Measurements from ENCODE around the gene CLBA1. TPM values are rescaled to one million over a fixed set of nuclear protein-coding genes. Genes with fewer than 3 reads are reported as not detected.

Gene CLBA1
- total RNA-seq, 1 experiment from 2014 or later: 14.8 TPM

- TF ChIP-seq POLR2A (IDR thresholded peaks at IDR 0.05; ENCODE audit: borderline replicate concordance, extremely low read depth, insufficient read depth, insufficient read length) (no peak), ZFX (IDR thresholded peaks at IDR 0.05) (peak; percentile 94), TCF7L2 (IDR thresholded peaks at IDR 0.05; ENCODE audit: borderline replicate concordance, extremely low read depth, insufficient read depth, insufficient read length) (no peak), SIN3A (IDR thresholded peaks at IDR 0.05; ENCODE audit: low read depth) (no peak), YY1 (IDR thresholded peaks at IDR 0.05; ENCODE audit: extremely low read depth, insufficient replicate concordance, low read depth, low read length) (no peak), EGR1 (IDR thresholded peaks at IDR 0.05; ENCODE audit: low read depth) (no peak)
- H3K9ac ChIP-seq (ENCODE audit: low read length): peak overlapping the region; percentile 99
- POLR2A ChIA-PET: interaction anchor here (1.3 to 1.9 kb wide), 3 partner anchors 9 to 50 kb away, joined by 3 to 10 read pairs (median 5); no protein-coding TSS in a partner anchor
Measured at GRCh38 chr14:105019861-105020814, 34.5 kb downstream of the CLBA1 start.

More at GRCh38 chr14:105019861-105020814, 34.5 kb downstream of the CLBA1 start:
- Histone ChIP-seq H3K4me1 (ENCODE audit: control insufficient read depth in 1 of 2, insufficient read depth in 2 of 2, low read length in 2 of 2) (peaks cover 45 to 67% of the 10 kb centered on the region in 2 experiments), H3K79me2 (ENCODE audit: insufficient read depth, low read length) (peaks cover 69% of the 10 kb centered on the region), H3K36me3 (ENCODE audit: control insufficient read depth in 1 of 2, insufficient read depth in 2 of 2, low read length in 2 of 2) (peaks cover 0 to 19% of the 10 kb centered on the region in 2 experiments; a peak in 1 of 4 replicates), H4K20me1 (ENCODE audit: insufficient read depth) (peaks cover 31% of the 10 kb centered on the region; the same call in 1 of the 2 replicates), H3K27me3 (ENCODE audit: insufficient read depth, low read length) (no peaks in the 10 kb centered on the region), H2AFZ (ENCODE audit: low read depth, low read length, poor library complexity, severe bottlenecking) (no peak overlapping the region), H3K9me3 (ENCODE audit: control insufficient read depth in 1 of 2, insufficient read depth in 1 of 2, low read depth in 1 of 2, low read length in 2 of 2) (no peaks in the 10 kb centered on the region), H3K27ac (ENCODE audit: low read depth, low read length) (peak overlapping the region; percentile 95), H3K4me2 (ENCODE audit: low read length) (peak overlapping the region; percentile 98), H3K4me3 (replicated peaks in 1 of 2; ENCODE audit: low read depth in 1 of 2, low read length in 2 of 2) (peak overlapping the region; percentile 74 to 97), H3K9me2 (ENCODE audit: insufficient read depth) (no peaks in the 10 kb centered on the region)
- ChIA-PET CTCF (interaction anchor here (0.9 to 2.6 kb wide), 3 partner anchors 26 to 47 kb away, joined by 3 to 13 read pairs (median 6); no protein-coding TSS in a partner anchor), RAD21 (ENCODE audit: low non-redundant PET in 1 of 2, low total read pairs in 2 of 2, uncharacterized antibody in 2 of 2, unreplicated experiment in 2 of 2) (no interaction called here)
- no peak for DNase-seq (ENCODE audit: low read depth, low spot score)
- intact Hi-C loops (cut with micrococcal nuclease): loop anchor here (2.0 kb wide), 1 partner anchor 47 kb away; no protein-coding TSS in a partner anchor
- BruUV-seq (replicated peaks): TSS peak; percentile 65
- ATAC-seq: peak; percentile 1

All from HCT116 (cell line).